Fibroblast of pulmonary artery (primary cell): Measurements from ENCODE around the gene VIM.

ENCODE experiments used
- DNase-seq: peaks from one replicate; pipeline ENCODE4 v3.0.0-alpha.2; 2010; ENCODE audit warnings: low read depth
- H3K4me3 ChIP-seq: replicated peaks from 2 replicates; pipeline ENCODE4 v1.5.1; 2011; ENCODE audit warnings: low read depth, mild to moderate bottlenecking, control low read depth, low read length, moderate library complexity
- CTCF ChIP-seq: IDR thresholded peaks from 2 replicates; pipeline ENCODE4 v1.5.1; 2011; ENCODE audit warnings: mild to moderate bottlenecking, control low read depth, low read length, inconsistent platforms; ENCODE audit errors: missing control alignments

VIM gene

GRCh38 chr10:17219024-17219423 is 9.0 kb upstream of the VIM start:
- no peak for TF ChIP-seq CTCF
- peak; percentile 38 for DNase-seq
- H3K4me3 ChIP-seq, result no peak overlapping the region

- no peak for DNase-seq
- TF ChIP-seq CTCF, result no peak
- no peak overlapping the region for H3K4me3 ChIP-seq
These were observed 7.4 kb upstream of the VIM start for GRCh38 chr10:17220652-17221100.

GRCh38 chr10:17222329-17222728 is 5.7 kb upstream of the VIM start:
- TF ChIP-seq CTCF, result no peak
- DNase-seq, result no peak
- H3K4me3 ChIP-seq, result no peak overlapping the region

- no peak for DNase-seq
- H3K4me3 ChIP-seq, result no peak overlapping the region
These were observed 2.2 kb upstream of the VIM start for GRCh38 chr10:17225808-17226207.

GRCh38 chr10:17226891-17227303 is 1.1 kb upstream of the VIM start:
- TF ChIP-seq CTCF, result no peak
- no peak for DNase-seq
- peak overlapping the region; percentile 98 for H3K4me3 ChIP-seq

More at GRCh38 chr10:17225808-17226207, 2.2 kb upstream of the VIM start:
- no peak for TF ChIP-seq CTCF

- peak; percentile 46 for TF ChIP-seq CTCF
- peak; percentile 47 for DNase-seq
- H3K4me3 ChIP-seq, result peak overlapping the region; percentile 98
These were observed 512 bp upstream of the VIM start for GRCh38 chr10:17227367-17228090.

- peak overlapping the region; percentile 98 for H3K4me3 ChIP-seq
- no peak for TF ChIP-seq CTCF
- DNase-seq, result peak; percentile 94
These were observed 1.1 kb downstream of the VIM start for GRCh38 chr10:17229016-17229716.
